SK-N-SH (cell line): ENCODE data around the gene FNDC3B. TPM values are rescaled to one million over a fixed set of nuclear protein-coding genes. Genes with fewer than 3 reads are reported as not detected.
A peak's percentile ranks its signal among the peaks of the same experiment; 100 is the strongest.

Experiments used
- CTCF ChIA-PET: fragments of 300-600, 350-600 bp; formaldehyde crosslinking; extraction: SDS; loops from one replicate; lab custom pipeline; 2021; lab: Yijun Ruan, JAX
- POLR2A ChIA-PET: fragments of 350-600 bp; sonication (Branson Sonifier 250); formaldehyde crosslinking; extraction: SDS; loops from one replicate; lab custom pipeline; 2020; ENCODE audit warnings: antibody characterized with exemption, inconsistent platforms; lab: Yijun Ruan, JAX
- DNase-seq: peaks from one replicate; pipeline ENCODE4 v3.0.0; 2012
- H2AFZ ChIP-seq: fragments of 200-600 bp; sonication (generic); 2 replicates; pipeline ENCODE4 v1.8.1; 2016; ENCODE audit warnings: antibody characterized with exemption, mild to moderate bottlenecking, low read depth
- H3F3A ChIP-seq: fragments of 200-600 bp; sonication (generic); replicated peaks from 2 replicates; pipeline ENCODE3; 2016; ENCODE audit warnings: antibody characterized with exemption, mild to moderate bottlenecking; ENCODE audit not compliant: insufficient read depth
- H3K27ac ChIP-seq, 2 experiments: fragments of 200-500 bp in 1 of 2; fragments of 200-600 bp in 1 of 2; sonication (Bioruptor generic) in 1 of 2; sonication (generic), shearing (Covaris generic) in 1 of 2; 2 replicates each; pipeline versions ENCODE4 v1.5.1 to v1.6.1; 2014 to 2016; ENCODE audit warnings: low read depth in 2 of 2, inconsistent platforms in 1 of 2, low read length in 1 of 2, mild to moderate bottlenecking in 1 of 2, mixed read lengths in 1 of 2
- H3K27me3 ChIP-seq: fragments of 200-600 bp; sonication (generic), shearing (Covaris generic); 2 replicates; pipeline ENCODE4 v1.6.1; 2016; ENCODE audit warnings: mixed run types; ENCODE audit not compliant: insufficient read depth
- H3K36me3 ChIP-seq, 2 experiments: fragments of 200-500 bp in 1 of 2; fragments of 200-600 bp in 1 of 2; sonication (Bioruptor generic) in 1 of 2; sonication (generic) in 1 of 2; replicated peaks in 1 of 2; 2 replicates each; pipeline versions ENCODE3 to v1.5.1; 2014 to 2016; ENCODE audit warnings: low read length in 1 of 2, mild to moderate bottlenecking in 1 of 2; ENCODE audit not compliant: insufficient read depth in 2 of 2, control insufficient read depth in 1 of 2
- H3K4me1 ChIP-seq, 2 experiments: fragments of 200-500 bp in 1 of 2; fragments of 200-600 bp in 1 of 2; sonication (Bioruptor generic) in 1 of 2; sonication (generic), shearing (Covaris generic) in 1 of 2; 2 replicates each; pipeline versions ENCODE4 v1.5.1 to v1.6.1; 2014 to 2016; ENCODE audit warnings: low read depth in 1 of 2, low read length in 1 of 2, mixed run types in 1 of 2; ENCODE audit not compliant: insufficient read depth in 2 of 2, control insufficient read depth in 1 of 2
- H3K4me2 ChIP-seq: fragments of 200-600 bp; sonication (generic), shearing (Covaris generic); 2 replicates; pipeline ENCODE4 v1.6.1; 2017; ENCODE audit warnings: mixed run types
- H3K4me3 ChIP-seq, 2 experiments: fragments of 200-500 bp in 1 of 2; fragments of 200-600 bp in 1 of 2; sonication (Bioruptor generic) in 1 of 2; sonication (generic), shearing (Covaris generic) in 1 of 2; 2 replicates each; pipeline versions ENCODE4 v1.5.1 to v1.8.1; 2014 to 2016; ENCODE audit warnings: low read depth in 2 of 2, inconsistent platforms in 1 of 2, low read length in 1 of 2, mild to moderate bottlenecking in 1 of 2, mixed read lengths in 1 of 2, moderate library complexity in 1 of 2
- H3K79me2 ChIP-seq: fragments of 200-600 bp; sonication (generic); 2 replicates; pipeline ENCODE4 v1.8.1; 2017; ENCODE audit warnings: mild to moderate bottlenecking; ENCODE audit not compliant: insufficient read depth
- H3K9ac ChIP-seq: fragments of 200-600 bp; sonication (generic); 2 replicates; pipeline ENCODE4 v1.6.1; 2017; ENCODE audit warnings: mixed run types
- H3K9me2 ChIP-seq: fragments of 200-600 bp; sonication (generic); 2 replicates; pipeline ENCODE4 v1.6.1; 2017; ENCODE audit warnings: mixed run types
- H3K9me3 ChIP-seq: fragments of 200-600 bp; sonication (generic); 2 replicates; pipeline ENCODE4 v1.6.1; 2017; ENCODE audit warnings: mixed run types, mild to moderate bottlenecking, moderate library complexity
- H4K20me1 ChIP-seq: fragments of 200-600 bp; sonication (generic); 2 replicates; pipeline ENCODE4 v1.6.1; 2017; ENCODE audit warnings: mild to moderate bottlenecking, mixed run types; ENCODE audit not compliant: insufficient read depth
- CHD2 ChIP-seq: fragments of 150-350 bp; IDR thresholded peaks from 2 replicates; pipeline ENCODE4 v1.6.1; 2018; ENCODE audit warnings: low read length; ENCODE audit not compliant: partially characterized antibody
- EP300 ChIP-seq, 2 experiments: IDR thresholded peaks; 2 replicates each; pipeline versions ENCODE4 v1.4.0 to v1.6.1; 2012; ENCODE audit warnings: borderline replicate concordance in 1 of 2, low read depth in 1 of 2, low read length in 1 of 2
- FOSL2 ChIP-seq: IDR thresholded peaks from 2 replicates; pipeline ENCODE4 v1.4.0; 2012; ENCODE audit warnings: low read depth, mild to moderate bottlenecking, moderate library complexity, borderline replicate concordance
- FOXJ3 ChIP-seq: sonication (generic); formaldehyde crosslinking; IDR thresholded peaks from 2 replicates; pipeline ENCODE4 v1.5.1; 2020; ENCODE audit warnings: mild to moderate bottlenecking, missing genetic modification reagents
- FOXM1 ChIP-seq: IDR thresholded peaks from 2 replicates; pipeline ENCODE4 v1.4.0; 2012; ENCODE audit warnings: low read depth, mild to moderate bottlenecking
- GABPA ChIP-seq: IDR thresholded peaks from 2 replicates; pipeline ENCODE4 v1.4.0; 2012; ENCODE audit warnings: low read depth, mild to moderate bottlenecking
- GATA2 ChIP-seq: sonication (generic); formaldehyde crosslinking; IDR thresholded peaks from 2 replicates; pipeline ENCODE4 v1.5.0; 2020; ENCODE audit warnings: mild to moderate bottlenecking, missing genetic modification reagents
- JUND ChIP-seq: IDR thresholded peaks from 2 replicates; pipeline ENCODE4 v1.4.0; 2012
- MEF2A ChIP-seq: IDR thresholded peaks from 2 replicates; pipeline ENCODE4 v1.4.0; 2012; ENCODE audit warnings: low read depth, borderline replicate concordance
- NFIC ChIP-seq: IDR thresholded peaks from 2 replicates; pipeline ENCODE4 v1.4.0; 2012; ENCODE audit warnings: borderline replicate concordance
- NRF1 ChIP-seq: IDR thresholded peaks from 2 replicates; pipeline ENCODE4 v1.6.1; 2012; ENCODE audit warnings: low read depth, mild to moderate bottlenecking, low read length
- RAD21 ChIP-seq: IDR thresholded peaks from 2 replicates; pipeline ENCODE4 v1.6.1; 2012; ENCODE audit warnings: mild to moderate bottlenecking, low read length
- RCOR1 ChIP-seq: fragments of 150-350 bp; IDR thresholded peaks from 2 replicates; pipeline ENCODE4 v1.6.1; 2017; ENCODE audit warnings: antibody characterized with exemption, low read length
- RXRA ChIP-seq: IDR thresholded peaks from 2 replicates; pipeline ENCODE4 v1.4.0; 2012; ENCODE audit warnings: low read depth, mild to moderate bottlenecking, borderline replicate concordance
- SMC3 ChIP-seq: IDR thresholded peaks from 2 replicates; pipeline ENCODE4 v1.6.1; 2012; ENCODE audit warnings: low read depth, low read length, improper control_type of control experiment
- TCF12 ChIP-seq: IDR thresholded peaks from 2 replicates; pipeline ENCODE4 v1.4.0; 2012
- USF2 ChIP-seq: fragments of 150-350 bp; IDR thresholded peaks from 2 replicates; pipeline ENCODE4 v1.6.1; 2017; ENCODE audit warnings: antibody characterized with exemption, low read length, low read depth, borderline replicate concordance
- YY1 ChIP-seq: IDR thresholded peaks from 2 replicates; pipeline ENCODE4 v1.4.0; 2012; ENCODE audit warnings: low read depth, mild to moderate bottlenecking
- WGBS: methylation state at CpG from one replicate; pipeline ENCODE4 v1.1.6; 2017; ENCODE audit warnings: low lambda C conversion rate; 5-methylcytosine and 5-hydroxymethylcytosine counted together
- polyA plus RNA-seq, 3 experiments: library from polyadenylated mRNA; depleted of rRNA; stranded (reverse); fragments of >200 nt; gene quantifications; 2 replicates each; pipeline ENCODE4 v1.2.3, GENCODE V29; 2012
- TF ChIP-seq, protein P1 (sequence below): IDR thresholded peaks from 2 replicates; pipeline ENCODE4 v1.6.1; 2012; ENCODE audit warnings: mild to moderate bottlenecking, low read depth, low read length, moderate library complexity
- TF ChIP-seq, protein P2 (sequence below): IDR thresholded peaks from 2 replicates; pipeline ENCODE4 v1.4.0; 2012; ENCODE audit warnings: low read depth, borderline replicate concordance

FNDC3B gene
- polyA plus RNA-seq, 1 of the 3 experiments (the other 2 are of a cell fraction) = 10.4 TPM

DNA sequence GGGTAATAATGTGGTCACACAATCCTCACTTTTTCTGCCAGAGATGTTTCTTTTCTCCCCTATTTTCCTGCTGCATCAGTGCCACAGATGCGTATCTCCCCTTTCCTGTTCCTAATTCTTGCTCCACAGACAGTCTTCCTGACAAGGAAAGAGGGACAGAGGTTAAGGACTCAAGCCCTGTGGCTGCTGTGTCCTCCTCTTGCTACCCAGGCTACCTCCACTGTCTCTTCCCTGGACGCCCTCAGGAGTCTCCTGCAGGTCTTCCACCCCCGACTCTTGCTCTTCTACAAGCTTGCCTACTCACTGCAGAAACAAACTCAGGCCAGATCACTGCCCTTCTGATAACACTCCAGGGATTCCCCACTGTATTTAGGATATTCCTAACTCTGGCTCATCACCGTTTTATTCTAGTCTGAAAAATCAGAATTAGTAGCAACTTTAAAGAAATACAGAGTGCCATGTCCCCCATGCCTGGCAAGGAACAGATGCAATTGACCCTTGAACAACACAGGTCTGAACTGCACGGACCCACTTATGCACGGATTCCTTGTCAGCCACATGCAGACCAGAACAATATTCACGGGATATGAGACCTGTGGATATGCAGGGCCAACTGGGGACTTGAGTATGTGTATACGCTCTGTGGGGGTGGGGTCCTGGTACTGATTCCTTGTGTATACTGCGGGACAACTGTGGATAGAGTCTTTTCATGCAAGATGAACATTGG is 257.0 kb downstream of the FNDC3B start:
- Histone ChIP-seq H3K9me3 (no peaks in the 10 kb centered on the region), H2AFZ (no peak overlapping the region), H3K4me2 (no peak overlapping the region), H3K79me2 (peaks cover 27% of the 10 kb centered on the region; the same call in 1 of the 2 replicates), H4K20me1 (0 out of 2 replicates have a peak, but pooled peaks cover 3% of the 10 kb centered on the region), H3F3A (no peaks in the 10 kb centered on the region), H3K36me3 (peaks cover 56 to 75% of the 10 kb centered on the region in 2 experiments), H3K9me2 (no peaks in the 10 kb centered on the region), H3K4me3 (no peak overlapping the region), H3K9ac (no peak overlapping the region), H3K27ac (peak overlapping the region in 1 of 2 experiments; percentile 36; a peak in 2 of 4 replicates), H3K4me1 (peaks cover 0 to 10% of the 10 kb centered on the region in 2 experiments; a peak in 2 of 4 replicates), H3K27me3 (no peaks in the 10 kb centered on the region)
- WGBS = 87% methylated on average over 7 of the region's 9 CpGs
- ChIA-PET POLR2A (no interaction called here), CTCF (interaction anchor here (0.7 kb wide), 1 partner anchor 10 kb away, joined by 3 read pairs; no protein-coding TSS in a partner anchor)
- DNase-seq = no peak
- TF ChIP-seq NFIC (no peak), CHD2 (no peak), GABPA (no peak), FOXM1 (no peak), NRF1 (no peak), FOSL2 (no peak), RCOR1 (no peak), EP300 (IDR thresholded peaks at IDR 0.05; ENCODE audit: borderline replicate concordance in 1 of 2, low read depth in 1 of 2, low read length in 1 of 2) (no peak), MEF2A (no peak), GATA2 (CRISPR knock-in tag) (no peak), FOXJ3 (CRISPR knock-in tag) (no peak), JUND (no peak), SMC3 (no peak)

DNA sequence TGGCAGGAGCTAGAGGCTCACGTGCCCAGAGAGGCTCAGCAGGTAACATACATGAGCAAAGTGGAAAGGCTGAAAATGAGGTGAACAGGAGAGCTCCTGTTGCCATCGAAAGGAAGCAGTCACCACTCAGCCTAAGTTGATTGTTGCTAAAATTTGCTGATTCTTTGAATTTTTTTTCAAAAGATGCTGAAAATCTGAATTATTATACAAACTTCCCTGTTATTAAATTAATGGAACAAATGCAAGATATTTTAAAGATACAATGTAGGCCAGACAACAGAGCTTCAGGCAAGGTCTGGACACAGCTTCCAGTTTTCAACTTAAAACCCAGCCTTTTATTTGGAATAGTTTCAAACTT is 257.6 kb downstream of the FNDC3B start:
- POLR2A ChIA-PET = no interaction called here
- no peak for DNase-seq
- Histone ChIP-seq H3K36me3 (peaks cover 56 to 74% of the 10 kb centered on the region in 2 experiments), H3K79me2 (peaks cover 27% of the 10 kb centered on the region; the same call in 1 of the 2 replicates), H3F3A (no peaks in the 10 kb centered on the region), H3K27ac (0 out of 4 replicates have a peak overlapping the region, but pooled peaks of 1 of the 2 experiments have one; percentile 36), H2AFZ (no peak overlapping the region), H3K27me3 (no peaks in the 10 kb centered on the region), H3K9me2 (no peaks in the 10 kb centered on the region), H3K9ac (no peak overlapping the region), H3K4me3 (no peak overlapping the region), H4K20me1 (0 out of 2 replicates have a peak, but pooled peaks cover 3% of the 10 kb centered on the region), H3K4me1 (peaks cover 0 to 10% of the 10 kb centered on the region in 2 experiments; a peak in 1 of 4 replicates), H3K9me3 (no peaks in the 10 kb centered on the region), H3K4me2 (no peak overlapping the region)
- CTCF ChIA-PET = interaction anchor here (0.7 kb wide), 1 partner anchor 10 kb away, joined by 3 read pairs; no protein-coding TSS in a partner anchor
- WGBS = 91% methylated on average over 2 of the region's 2 CpGs
- TF ChIP-seq FOSL2 = no peak
- TF ChIP-seq GATA2 (CRISPR knock-in tag) = no peak
- TF ChIP-seq RXRA = no peak
- no peak for TF ChIP-seq FOXM1
- TF ChIP-seq RCOR1 = no peak
- TF ChIP-seq, protein P1, sequence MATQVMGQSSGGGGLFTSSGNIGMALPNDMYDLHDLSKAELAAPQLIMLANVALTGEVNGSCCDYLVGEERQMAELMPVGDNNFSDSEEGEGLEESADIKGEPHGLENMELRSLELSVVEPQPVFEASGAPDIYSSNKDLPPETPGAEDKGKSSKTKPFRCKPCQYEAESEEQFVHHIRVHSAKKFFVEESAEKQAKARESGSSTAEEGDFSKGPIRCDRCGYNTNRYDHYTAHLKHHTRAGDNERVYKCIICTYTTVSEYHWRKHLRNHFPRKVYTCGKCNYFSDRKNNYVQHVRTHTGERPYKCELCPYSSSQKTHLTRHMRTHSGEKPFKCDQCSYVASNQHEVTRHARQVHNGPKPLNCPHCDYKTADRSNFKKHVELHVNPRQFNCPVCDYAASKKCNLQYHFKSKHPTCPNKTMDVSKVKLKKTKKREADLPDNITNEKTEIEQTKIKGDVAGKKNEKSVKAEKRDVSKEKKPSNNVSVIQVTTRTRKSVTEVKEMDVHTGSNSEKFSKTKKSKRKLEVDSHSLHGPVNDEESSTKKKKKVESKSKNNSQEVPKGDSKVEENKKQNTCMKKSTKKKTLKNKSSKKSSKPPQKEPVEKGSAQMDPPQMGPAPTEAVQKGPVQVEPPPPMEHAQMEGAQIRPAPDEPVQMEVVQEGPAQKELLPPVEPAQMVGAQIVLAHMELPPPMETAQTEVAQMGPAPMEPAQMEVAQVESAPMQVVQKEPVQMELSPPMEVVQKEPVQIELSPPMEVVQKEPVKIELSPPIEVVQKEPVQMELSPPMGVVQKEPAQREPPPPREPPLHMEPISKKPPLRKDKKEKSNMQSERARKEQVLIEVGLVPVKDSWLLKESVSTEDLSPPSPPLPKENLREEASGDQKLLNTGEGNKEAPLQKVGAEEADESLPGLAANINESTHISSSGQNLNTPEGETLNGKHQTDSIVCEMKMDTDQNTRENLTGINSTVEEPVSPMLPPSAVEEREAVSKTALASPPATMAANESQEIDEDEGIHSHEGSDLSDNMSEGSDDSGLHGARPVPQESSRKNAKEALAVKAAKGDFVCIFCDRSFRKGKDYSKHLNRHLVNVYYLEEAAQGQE = no peak
- TF ChIP-seq TCF12 = no peak
- TF ChIP-seq, protein P2, sequence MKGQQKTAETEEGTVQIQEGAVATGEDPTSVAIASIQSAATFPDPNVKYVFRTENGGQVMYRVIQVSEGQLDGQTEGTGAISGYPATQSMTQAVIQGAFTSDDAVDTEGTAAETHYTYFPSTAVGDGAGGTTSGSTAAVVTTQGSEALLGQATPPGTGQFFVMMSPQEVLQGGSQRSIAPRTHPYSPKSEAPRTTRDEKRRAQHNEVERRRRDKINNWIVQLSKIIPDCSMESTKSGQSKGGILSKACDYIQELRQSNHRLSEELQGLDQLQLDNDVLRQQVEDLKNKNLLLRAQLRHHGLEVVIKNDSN = no peak
- TF ChIP-seq RAD21 = no peak
- no peak for TF ChIP-seq FOXJ3 (CRISPR knock-in tag)
- no peak for TF ChIP-seq CHD2
- TF ChIP-seq USF2 = no peak
- TF ChIP-seq YY1 = no peak
